NT2/D1 (cell line): ENCODE data around the gene RRBP1.

Source experiments
- SUZ12 ChIP-seq: IDR thresholded peaks from 2 replicates; pipeline ENCODE4 v1.6.1; 2011; ENCODE audit not compliant: insufficient read length, insufficient read depth; ENCODE audit errors: extremely low read depth
- ZNF274 ChIP-seq: IDR thresholded peaks from 2 replicates; pipeline ENCODE4 v1.6.1; 2011; ENCODE audit warnings: mild to moderate bottlenecking, low read depth, low read length

DNA sequence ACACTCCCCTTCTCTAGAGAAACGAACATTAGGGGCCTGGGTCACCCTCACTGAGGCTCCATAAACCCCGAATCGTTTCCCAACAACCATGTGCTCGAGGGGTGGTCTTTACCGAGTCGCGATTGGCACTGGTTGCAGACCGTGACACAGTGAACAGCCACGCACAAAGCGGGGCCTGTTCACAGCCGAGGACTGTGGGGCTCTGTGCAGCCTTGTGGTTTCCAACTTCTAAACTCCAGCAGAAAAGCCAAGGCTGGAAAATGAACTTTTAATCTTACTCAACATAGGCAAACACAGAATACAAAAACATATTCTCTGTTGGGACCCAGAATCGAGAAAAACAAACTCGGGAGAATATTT lies 19.0 kb downstream of the RRBP1 start:
- TF ChIP-seq SUZ12 (no peak), ZNF274 (no peak)
